Eye (tissue), 1 donor: Measurements from ENCODE around the gene DOCK11.
"Not testable (repeated sequence)": the region's sequence is repeated elsewhere in the genome, so short reads cannot be mapped to it uniquely, and the experiment has no call there.

Experiments used
- DNase-seq: peaks from one replicate; pipeline ENCODE4 v3.0.0-alpha.2; 2015

The DOCK11 gene

GRCh38 chrX:118577041-118577440 is 81.4 kb downstream of the DOCK11 start:
- DNase-seq = no peak

- no peak for DNase-seq
Measured at GRCh38 chrX:118579417-118579816, 83.8 kb downstream of the DOCK11 start.

GRCh38 chrX:118582926-118583325 is 87.3 kb downstream of the DOCK11 start:
- DNase-seq = not testable (repeated sequence)

GRCh38 chrX:118583781-118584180 is 88.2 kb downstream of the DOCK11 start:
- DNase-seq = no peak

GRCh38 chrX:118585296-118585695 is 89.7 kb downstream of the DOCK11 start:
- DNase-seq = no peak

GRCh38 chrX:118586206-118586605 is 90.6 kb downstream of the DOCK11 start:
- DNase-seq = not testable (repeated sequence)

GRCh38 chrX:118588715-118589114 is 93.1 kb downstream of the DOCK11 start:
- no peak for DNase-seq

GRCh38 chrX:118589227-118589626 is 93.6 kb downstream of the DOCK11 start:
- DNase-seq = no peak

GRCh38 chrX:118593407-118593806 is 97.8 kb downstream of the DOCK11 start:
- no peak for DNase-seq

- DNase-seq = no peak
Measured at GRCh38 chrX:118594697-118595420, 99.2 kb downstream of the DOCK11 start.

GRCh38 chrX:118595501-118596042 is 100.0 kb downstream of the DOCK11 start:
- peak; percentile 17 for DNase-seq

GRCh38 chrX:118596390-118596789 is 100.8 kb downstream of the DOCK11 start:
- no peak for DNase-seq

- peak; percentile 80 for DNase-seq
Measured at GRCh38 chrX:118603981-118604380, 108.4 kb downstream of the DOCK11 start.

GRCh38 chrX:118612290-118612689 is 116.7 kb downstream of the DOCK11 start:
- DNase-seq = no peak

GRCh38 chrX:118614150-118614549 is 118.5 kb downstream of the DOCK11 start:
- DNase-seq = no peak

- no peak for DNase-seq
Measured at GRCh38 chrX:118615141-118615540, 119.5 kb downstream of the DOCK11 start.

GRCh38 chrX:118621081-118621759 is 125.6 kb downstream of the DOCK11 start:
- no peak for DNase-seq

GRCh38 chrX:118623062-118623461 is 127.4 kb downstream of the DOCK11 start:
- no peak for DNase-seq

- no peak for DNase-seq
Measured at GRCh38 chrX:118626346-118626745, 130.7 kb downstream of the DOCK11 start.

GRCh38 chrX:118627084-118627758 is 131.6 kb downstream of the DOCK11 start:
- DNase-seq = no peak

GRCh38 chrX:118630848-118631247 is 135.2 kb downstream of the DOCK11 start:
- DNase-seq = no peak

- no peak for DNase-seq
Measured at GRCh38 chrX:118631586-118631985, 136.0 kb downstream of the DOCK11 start.

GRCh38 chrX:118632862-118633261 is 137.2 kb downstream of the DOCK11 start:
- DNase-seq = no peak

- DNase-seq = no peak
Measured at GRCh38 chrX:118633530-118633929, 137.9 kb downstream of the DOCK11 start.
